Measurements from ENCODE around the gene APRT. TPM values are rescaled to one million over a fixed set of nuclear protein-coding genes. Genes with fewer than 3 reads are reported as not detected.

The APRT gene
- total RNA-seq, 4 donors from 2014 or later: 74.8 to 135 (median 101) TPM

DNA sequence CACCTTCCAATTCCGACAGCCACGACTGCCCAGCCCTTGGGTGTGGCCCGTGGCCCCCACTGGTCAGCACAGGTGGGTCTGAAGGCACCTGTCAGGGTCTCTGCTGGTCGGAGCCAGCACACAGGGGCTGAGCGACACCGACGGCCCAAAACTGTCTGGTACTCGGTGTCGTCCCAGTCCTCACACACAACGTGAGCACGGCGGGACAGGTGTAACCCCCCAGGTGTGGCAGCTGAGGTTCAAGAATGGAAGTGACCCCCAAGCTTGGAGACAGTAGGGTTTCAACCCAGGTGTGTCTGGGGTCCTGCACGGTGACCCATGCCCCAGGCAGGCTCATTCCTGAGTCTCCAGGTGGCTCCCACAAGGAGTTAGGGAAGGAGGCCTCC, 44.0 kb upstream of the APRT start:
- TF ChIP-seq, protein P1, sequence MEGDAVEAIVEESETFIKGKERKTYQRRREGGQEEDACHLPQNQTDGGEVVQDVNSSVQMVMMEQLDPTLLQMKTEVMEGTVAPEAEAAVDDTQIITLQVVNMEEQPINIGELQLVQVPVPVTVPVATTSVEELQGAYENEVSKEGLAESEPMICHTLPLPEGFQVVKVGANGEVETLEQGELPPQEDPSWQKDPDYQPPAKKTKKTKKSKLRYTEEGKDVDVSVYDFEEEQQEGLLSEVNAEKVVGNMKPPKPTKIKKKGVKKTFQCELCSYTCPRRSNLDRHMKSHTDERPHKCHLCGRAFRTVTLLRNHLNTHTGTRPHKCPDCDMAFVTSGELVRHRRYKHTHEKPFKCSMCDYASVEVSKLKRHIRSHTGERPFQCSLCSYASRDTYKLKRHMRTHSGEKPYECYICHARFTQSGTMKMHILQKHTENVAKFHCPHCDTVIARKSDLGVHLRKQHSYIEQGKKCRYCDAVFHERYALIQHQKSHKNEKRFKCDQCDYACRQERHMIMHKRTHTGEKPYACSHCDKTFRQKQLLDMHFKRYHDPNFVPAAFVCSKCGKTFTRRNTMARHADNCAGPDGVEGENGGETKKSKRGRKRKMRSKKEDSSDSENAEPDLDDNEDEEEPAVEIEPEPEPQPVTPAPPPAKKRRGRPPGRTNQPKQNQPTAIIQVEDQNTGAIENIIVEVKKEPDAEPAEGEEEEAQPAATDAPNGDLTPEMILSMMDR (IDR thresholded peaks at IDR 0.05; ENCODE audit: low read depth): no peak

DNA sequence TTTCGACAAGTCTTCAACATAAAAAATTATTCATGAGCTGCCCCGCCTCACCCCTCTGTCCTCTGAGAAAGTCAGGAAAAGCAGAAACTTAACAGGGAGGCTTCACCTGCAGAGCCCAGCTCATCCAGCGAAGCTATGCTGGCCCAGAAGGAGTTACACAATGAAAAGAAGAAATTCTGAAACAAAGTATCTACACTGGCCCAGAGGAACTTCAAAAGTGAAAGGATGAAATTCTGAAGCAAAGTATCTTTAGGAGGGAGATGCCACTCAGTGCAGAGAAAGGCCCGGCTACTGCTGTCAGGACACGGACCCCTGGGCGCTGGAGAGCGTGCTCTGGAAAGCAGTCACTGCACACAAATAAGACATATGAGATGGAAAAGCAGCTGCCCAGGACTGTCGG, 43.4 kb upstream of the APRT start:
- TF ChIP-seq, protein P1 (IDR thresholded peaks at IDR 0.05; ENCODE audit: low read depth): no peak

DNA sequence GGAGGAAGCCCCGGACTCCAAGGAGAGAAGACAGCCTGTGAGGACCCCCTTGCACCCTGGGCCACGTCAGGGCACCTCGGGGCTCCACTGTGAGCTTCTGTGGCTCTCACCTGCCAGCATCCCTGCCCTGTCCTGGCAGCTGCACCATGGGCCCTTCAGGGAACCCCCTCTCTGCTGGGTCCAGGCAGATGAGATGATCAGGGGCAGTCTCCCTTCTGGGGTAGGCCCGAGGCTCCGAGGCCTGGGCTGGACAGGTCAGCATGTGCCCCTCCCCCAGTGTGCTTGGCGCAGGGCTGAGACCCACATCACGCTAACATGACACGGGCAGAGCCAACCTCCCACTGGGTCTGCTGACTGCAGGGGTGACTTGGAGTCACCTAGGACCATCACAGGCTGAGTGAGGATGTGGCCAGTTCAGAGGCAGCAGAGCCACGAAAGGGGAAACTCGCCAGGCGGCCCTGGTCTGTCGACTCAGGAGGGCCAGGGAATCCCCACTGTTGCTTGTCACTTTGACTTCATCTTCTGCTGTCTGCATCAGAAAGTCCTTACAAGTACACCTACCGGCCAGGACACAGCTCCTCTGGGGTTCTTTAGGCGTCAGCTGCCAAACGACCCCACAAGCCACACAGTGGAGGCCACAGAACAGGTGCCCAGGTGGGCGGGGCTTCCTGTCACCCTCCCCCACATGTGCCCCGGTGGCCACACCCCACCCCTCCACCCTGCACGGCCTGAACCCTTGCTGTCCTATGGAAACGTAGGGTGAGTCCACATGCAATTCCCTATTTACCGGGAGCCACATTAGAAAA, 42.8 kb upstream of the APRT start:
- TF ChIP-seq, protein P1 (IDR thresholded peaks at IDR 0.05; ENCODE audit: low read depth): no peak

DNA sequence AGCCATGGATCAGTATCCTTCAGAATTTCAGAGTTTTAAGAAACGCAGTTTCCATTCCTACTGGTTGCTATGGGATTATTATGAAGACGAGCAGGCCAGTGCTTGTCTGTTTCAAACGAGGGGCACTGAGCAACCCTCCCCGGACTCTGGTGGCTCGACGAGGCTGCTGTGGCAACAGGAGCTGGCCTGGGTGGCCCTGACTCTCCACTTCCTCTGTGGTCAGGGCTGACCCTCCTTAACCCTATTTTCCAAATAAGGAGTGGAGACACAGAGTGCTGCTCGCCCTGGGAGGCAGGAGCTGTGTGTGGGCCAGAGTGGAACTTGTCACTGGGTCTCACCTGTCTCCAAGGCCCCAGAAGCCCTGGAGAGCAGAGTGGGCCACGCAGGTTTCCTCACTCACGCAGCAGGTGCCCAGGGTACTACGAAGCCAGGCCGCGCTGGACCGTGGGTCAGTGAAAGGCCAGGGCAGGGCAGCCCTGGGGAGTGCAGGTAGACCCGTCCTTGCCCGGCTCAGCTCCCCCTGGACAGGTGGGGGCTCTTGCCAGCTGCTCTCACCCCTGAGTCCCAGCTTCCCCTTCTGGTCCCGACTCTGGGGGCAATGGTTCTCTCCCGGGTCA, 41.7 kb upstream of the APRT start:
- TF ChIP-seq, protein P1 (IDR thresholded peaks at IDR 0.05; ENCODE audit: low read depth): no peak

DNA sequence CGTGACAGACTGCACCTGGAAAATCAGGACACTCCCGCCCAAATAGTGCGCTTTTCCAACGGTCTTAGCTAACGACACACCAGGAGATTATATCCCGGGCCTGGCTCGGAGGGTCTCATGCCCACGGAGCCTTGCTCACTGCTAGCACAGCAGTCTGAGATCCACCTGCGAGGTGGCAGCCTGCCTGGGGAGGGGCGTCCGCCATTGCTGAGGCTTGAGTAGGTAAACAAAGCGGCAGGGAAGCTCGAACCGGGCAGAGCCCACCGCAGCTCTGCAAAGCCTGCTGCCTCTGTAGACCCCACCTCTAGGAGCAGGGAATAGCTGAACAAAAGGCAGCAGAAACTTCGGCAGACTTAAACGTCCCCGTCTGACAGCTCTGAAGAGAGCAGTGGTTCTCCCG, 39.9 kb upstream of the APRT start:
- TF ChIP-seq, protein P1 (IDR thresholded peaks at IDR 0.05; ENCODE audit: low read depth): no peak

DNA sequence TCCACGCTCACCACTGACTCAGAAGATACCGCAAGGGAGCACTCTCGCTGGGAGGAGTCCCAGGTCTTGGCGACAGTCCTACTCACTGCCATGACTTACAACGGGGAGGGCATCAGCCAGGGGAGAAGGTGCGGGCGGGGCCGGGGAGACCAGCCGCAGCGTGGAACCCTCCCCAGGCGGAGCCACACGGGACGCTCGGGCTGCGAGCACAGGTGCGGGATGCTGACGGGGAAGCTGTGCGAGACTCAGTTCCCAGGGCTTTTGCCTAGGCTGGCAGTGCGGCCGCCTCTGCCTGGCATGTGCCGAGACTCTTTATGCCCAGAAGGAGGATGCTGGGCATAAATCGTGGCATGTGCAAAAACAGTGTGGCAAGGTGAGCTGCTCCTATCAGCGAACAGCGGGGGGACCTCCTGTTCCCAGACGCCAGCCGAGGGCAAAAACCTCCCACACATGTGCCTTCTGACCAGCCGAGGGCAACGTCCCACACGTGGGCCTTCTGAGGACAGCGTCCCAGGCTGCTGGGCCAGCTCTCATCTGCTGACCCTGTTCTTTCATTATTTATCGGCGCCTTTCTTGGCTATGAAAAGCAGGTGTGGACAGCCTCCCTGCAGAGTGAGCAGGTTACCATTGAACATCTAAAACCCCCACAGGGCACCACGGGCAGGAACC, 38.9 kb upstream of the APRT start:
- TF ChIP-seq, protein P1 (IDR thresholded peaks at IDR 0.05; ENCODE audit: low read depth): no peak

DNA sequence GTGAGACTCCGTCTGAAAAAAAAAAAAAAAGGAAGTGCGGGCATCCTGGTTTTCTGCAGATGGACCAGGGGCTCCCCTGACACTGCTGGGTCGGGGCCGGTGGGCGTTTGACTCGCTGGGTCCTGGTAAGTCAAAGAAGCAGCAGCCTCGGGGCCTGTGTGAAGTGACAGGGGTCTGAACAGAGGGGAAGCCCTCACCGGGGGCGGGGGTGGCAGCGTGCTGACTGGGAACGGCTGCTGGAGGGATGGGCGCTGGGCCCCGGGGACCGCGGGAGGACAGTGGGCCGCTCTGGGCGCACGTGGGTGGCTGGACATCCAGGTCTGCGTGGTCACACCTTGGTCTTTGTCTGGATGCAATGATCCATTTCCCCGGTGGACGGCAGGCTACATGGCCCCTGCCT, 36.8 kb upstream of the APRT start:
- TF ChIP-seq, protein P1 (IDR thresholded peaks at IDR 0.05; ENCODE audit: low read depth): no peak

Data from subcutaneous adipose tissue (tissue), 4 donors.